Panc1 (cell line): Measurements from ENCODE around the gene DNASE1.

Experiments
- POLR2AphosphoS5 ChIP-seq: IDR thresholded peaks from 2 replicates; pipeline ENCODE4 v1.6.1; 2012; ENCODE audit warnings: mild to moderate bottlenecking, low read depth, low read length, moderate library complexity
- SIN3A ChIP-seq: IDR thresholded peaks from 2 replicates; pipeline ENCODE4 v1.6.1; 2012; ENCODE audit warnings: low read depth, mild to moderate bottlenecking, low read length, moderate library complexity, borderline replicate concordance; ENCODE audit not compliant: insufficient read depth
- TCF7L2 ChIP-seq: IDR thresholded peaks from 2 replicates; pipeline ENCODE4 v1.6.1; 2011; ENCODE audit warnings: mild to moderate bottlenecking, low read depth, low read length, inconsistent platforms
- TF ChIP-seq, protein P1 (sequence below): fragments of 450-650 bp; IDR thresholded peaks from 2 replicates; pipeline ENCODE4 v1.5.1; 2017; ENCODE audit warnings: mild to moderate bottlenecking
- TF ChIP-seq, protein P2 (sequence below), 2 experiments: IDR thresholded peaks; 2 replicates each; pipeline ENCODE4 v1.6.1; 2011 to 2012; ENCODE audit warnings: low read depth in 2 of 2, control low read depth in 1 of 2, low read length in 1 of 2, mild to moderate bottlenecking in 1 of 2, moderate library complexity in 1 of 2; ENCODE audit not compliant: insufficient read depth in 1 of 2

DNA sequence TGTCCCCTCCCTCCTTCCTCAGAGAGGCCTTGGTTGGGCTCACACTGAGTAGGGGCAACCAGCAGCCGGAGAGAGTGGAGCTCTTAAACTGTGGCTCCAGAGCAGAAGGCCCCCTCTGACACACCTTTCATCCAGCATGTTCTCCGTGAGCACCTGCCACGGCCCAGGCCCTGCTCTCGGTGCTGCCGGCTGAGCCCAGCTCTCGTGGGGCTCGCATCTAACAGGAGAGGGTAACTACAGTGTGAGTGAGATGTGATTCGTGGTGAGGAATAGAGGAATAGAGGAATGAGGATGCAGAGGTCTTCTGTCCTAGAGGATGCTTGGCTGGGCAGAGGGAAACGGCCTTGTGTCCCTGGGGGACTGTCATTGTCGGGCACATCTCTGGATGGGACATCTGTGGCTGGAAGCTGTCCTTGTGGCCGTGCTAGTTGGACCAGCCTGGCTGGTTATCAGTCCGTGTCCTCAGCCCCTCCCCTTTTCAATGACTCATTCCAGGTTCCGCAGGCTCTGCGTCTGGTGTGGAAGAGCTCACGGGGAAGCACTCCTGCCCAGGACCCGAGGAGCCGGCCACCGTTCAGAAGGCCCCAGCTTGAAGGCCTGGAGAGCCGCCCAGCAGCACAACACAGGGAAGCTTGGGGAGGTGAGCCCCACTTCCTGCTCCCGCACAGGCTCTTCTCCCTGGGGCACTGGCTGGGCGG lies 11.9 kb upstream of the DNASE1 start:
- TF ChIP-seq, protein P1, sequence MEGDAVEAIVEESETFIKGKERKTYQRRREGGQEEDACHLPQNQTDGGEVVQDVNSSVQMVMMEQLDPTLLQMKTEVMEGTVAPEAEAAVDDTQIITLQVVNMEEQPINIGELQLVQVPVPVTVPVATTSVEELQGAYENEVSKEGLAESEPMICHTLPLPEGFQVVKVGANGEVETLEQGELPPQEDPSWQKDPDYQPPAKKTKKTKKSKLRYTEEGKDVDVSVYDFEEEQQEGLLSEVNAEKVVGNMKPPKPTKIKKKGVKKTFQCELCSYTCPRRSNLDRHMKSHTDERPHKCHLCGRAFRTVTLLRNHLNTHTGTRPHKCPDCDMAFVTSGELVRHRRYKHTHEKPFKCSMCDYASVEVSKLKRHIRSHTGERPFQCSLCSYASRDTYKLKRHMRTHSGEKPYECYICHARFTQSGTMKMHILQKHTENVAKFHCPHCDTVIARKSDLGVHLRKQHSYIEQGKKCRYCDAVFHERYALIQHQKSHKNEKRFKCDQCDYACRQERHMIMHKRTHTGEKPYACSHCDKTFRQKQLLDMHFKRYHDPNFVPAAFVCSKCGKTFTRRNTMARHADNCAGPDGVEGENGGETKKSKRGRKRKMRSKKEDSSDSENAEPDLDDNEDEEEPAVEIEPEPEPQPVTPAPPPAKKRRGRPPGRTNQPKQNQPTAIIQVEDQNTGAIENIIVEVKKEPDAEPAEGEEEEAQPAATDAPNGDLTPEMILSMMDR, result no peak
- TF ChIP-seq TCF7L2 (no peak), POLR2AphosphoS5 (no peak), SIN3A (no peak)
- TF ChIP-seq, protein P2, sequence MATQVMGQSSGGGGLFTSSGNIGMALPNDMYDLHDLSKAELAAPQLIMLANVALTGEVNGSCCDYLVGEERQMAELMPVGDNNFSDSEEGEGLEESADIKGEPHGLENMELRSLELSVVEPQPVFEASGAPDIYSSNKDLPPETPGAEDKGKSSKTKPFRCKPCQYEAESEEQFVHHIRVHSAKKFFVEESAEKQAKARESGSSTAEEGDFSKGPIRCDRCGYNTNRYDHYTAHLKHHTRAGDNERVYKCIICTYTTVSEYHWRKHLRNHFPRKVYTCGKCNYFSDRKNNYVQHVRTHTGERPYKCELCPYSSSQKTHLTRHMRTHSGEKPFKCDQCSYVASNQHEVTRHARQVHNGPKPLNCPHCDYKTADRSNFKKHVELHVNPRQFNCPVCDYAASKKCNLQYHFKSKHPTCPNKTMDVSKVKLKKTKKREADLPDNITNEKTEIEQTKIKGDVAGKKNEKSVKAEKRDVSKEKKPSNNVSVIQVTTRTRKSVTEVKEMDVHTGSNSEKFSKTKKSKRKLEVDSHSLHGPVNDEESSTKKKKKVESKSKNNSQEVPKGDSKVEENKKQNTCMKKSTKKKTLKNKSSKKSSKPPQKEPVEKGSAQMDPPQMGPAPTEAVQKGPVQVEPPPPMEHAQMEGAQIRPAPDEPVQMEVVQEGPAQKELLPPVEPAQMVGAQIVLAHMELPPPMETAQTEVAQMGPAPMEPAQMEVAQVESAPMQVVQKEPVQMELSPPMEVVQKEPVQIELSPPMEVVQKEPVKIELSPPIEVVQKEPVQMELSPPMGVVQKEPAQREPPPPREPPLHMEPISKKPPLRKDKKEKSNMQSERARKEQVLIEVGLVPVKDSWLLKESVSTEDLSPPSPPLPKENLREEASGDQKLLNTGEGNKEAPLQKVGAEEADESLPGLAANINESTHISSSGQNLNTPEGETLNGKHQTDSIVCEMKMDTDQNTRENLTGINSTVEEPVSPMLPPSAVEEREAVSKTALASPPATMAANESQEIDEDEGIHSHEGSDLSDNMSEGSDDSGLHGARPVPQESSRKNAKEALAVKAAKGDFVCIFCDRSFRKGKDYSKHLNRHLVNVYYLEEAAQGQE (IDR thresholded peaks at IDR 0.05; ENCODE audit: insufficient read depth in 1 of 2, low read depth in 2 of 2, low read length in 1 of 2), result no peak
